Measurements from ENCODE around the gene MAST4. TPM values are rescaled to one million over a fixed set of nuclear protein-coding genes. Genes with fewer than 3 reads are reported as not detected.

MAST4 gene
- total RNA-seq, 2 donors from 2014 or later: 36.8 to 45.7 TPM

DNA sequence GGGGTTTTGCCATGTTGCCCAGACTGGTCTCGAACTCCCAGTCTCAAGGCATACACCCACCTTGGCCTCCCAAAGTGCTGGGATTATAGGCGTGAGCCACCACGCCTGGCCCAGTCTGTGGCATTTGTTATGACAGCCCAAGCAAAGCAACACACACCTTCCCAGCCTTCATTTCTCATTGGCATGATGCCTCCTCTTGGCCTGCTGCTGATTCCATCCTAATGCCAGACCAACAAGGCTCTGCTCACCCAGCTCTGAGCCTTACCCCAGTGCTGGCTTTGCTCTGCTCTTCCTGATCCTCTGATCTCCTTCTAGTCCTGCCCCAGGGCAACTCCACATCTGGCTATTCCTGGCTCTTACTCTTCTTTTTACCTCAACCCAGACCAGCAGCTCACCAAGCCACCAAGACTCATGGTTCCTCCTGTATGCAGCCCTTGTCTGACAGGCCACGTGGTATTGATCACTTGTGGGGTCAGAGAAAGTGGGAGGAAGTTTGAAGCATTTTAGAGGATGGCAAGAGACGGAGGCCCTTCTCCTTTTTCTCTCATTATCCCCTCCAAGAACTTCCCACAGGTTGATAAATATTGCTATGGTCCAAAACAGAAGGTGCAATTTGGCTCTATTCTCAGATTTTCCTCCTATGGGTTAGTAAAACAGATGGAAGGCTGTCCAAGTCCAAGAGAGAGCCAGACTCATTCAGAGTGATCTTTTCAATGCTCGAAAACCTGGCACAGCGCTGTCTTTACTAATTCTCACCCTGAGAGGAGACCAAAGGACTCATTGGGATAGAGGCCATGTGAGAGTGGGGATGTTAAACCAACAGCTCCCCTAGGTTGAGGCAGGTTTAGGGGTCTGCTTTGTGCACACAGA is 599.4 kb downstream of the MAST4 start:
- TF ChIP-seq POLR2AphosphoS5 (IDR thresholded peaks at IDR 0.05): no peak
- H3K4me3 ChIP-seq: no peak overlapping the region
- H3K27me3 ChIP-seq (replicated peaks; ENCODE audit: insufficient read depth): no peaks in the 10 kb centered on the region
- no peak overlapping the region for H3K27ac ChIP-seq
- no peaks in the 10 kb centered on the region for H3K9me3 ChIP-seq
- intact Hi-C loops (cut with DNase I): no loop called here
- H3K4me1 ChIP-seq (replicated peaks): no peaks in the 10 kb centered on the region
- no peaks in the 10 kb centered on the region for H3K36me3 ChIP-seq
- DNase-seq (ENCODE audit: low spot score): no peak
- 92% methylated on average over 7 of the region's 7 CpGs for WGBS

DNA sequence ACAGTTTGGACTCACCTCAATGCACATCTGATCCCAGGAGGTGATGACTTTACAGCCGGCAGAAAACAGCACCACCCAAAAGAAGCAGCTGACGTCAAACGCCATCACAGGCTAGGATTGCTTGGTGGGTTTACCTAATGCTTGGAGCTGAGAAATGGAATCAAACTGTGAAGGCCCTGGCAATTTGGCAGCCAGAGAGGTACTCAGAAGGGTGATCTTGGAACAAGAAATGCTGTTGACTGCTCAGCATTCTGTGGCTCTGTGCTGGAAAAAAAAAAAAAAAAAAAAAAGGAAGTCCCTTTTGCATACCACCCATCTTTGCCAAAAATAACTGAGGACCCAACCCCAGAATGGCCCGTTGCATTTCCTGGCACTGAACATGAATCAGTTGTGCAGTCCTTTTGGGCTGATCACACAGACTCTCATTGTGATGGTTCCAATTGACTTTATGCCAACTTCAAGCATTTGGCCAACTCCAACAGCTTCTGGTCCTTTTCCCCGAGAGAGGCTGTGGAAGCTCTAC is 600.4 kb downstream of the MAST4 start, which contains the start of gene CD180:
Gene CD180, minus strand, starts transcription at position 263 of the 523 bp plus-strand sequence. Its CDS starts 158 bp downstream, at position 105.
- no peaks in the 10 kb centered on the region for H3K9me3 ChIP-seq
- no peaks in the 10 kb centered on the region for H3K36me3 ChIP-seq
- H3K27ac ChIP-seq: no peak within 1 kb of the TSS
- TF ChIP-seq POLR2A (IDR thresholded peaks at IDR 0.05): no peak
- TF ChIP-seq, protein P1, sequence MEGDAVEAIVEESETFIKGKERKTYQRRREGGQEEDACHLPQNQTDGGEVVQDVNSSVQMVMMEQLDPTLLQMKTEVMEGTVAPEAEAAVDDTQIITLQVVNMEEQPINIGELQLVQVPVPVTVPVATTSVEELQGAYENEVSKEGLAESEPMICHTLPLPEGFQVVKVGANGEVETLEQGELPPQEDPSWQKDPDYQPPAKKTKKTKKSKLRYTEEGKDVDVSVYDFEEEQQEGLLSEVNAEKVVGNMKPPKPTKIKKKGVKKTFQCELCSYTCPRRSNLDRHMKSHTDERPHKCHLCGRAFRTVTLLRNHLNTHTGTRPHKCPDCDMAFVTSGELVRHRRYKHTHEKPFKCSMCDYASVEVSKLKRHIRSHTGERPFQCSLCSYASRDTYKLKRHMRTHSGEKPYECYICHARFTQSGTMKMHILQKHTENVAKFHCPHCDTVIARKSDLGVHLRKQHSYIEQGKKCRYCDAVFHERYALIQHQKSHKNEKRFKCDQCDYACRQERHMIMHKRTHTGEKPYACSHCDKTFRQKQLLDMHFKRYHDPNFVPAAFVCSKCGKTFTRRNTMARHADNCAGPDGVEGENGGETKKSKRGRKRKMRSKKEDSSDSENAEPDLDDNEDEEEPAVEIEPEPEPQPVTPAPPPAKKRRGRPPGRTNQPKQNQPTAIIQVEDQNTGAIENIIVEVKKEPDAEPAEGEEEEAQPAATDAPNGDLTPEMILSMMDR (IDR thresholded peaks at IDR 0.05): no peak
- no peak within 1 kb of the TSS for H3K4me3 ChIP-seq
- no peaks in the 10 kb centered on the region for H3K27me3 ChIP-seq (replicated peaks; ENCODE audit: insufficient read depth)
- WGBS: 50% methylated on average over 5 of the region's 5 CpGs
- intact Hi-C loops (cut with DNase I): no loop called here
- no peaks in the 10 kb centered on the region for H3K4me1 ChIP-seq (replicated peaks)
- no peak for DNase-seq (ENCODE audit: low spot score)

DNA sequence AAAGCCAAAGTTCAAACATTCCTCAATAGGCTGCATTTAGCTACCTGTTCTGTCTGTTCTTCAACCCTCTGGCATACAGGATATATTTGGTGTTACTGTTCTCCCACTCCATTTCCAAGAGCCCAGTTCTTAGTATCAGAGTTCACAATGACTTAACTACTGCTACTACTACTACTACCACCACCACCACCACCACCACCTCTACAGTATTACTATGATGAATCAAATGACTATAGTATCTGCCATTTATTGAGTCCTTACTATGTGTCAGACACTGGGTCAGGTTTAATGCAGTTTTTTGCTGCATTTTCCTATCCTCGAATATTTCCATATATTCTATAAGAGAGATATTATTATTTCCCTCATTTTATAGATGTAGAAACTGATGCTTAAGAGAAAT is 601.3 kb downstream of the MAST4 start:
- Histone ChIP-seq H3K4me1 (replicated peaks) (no peaks in the 10 kb centered on the region), H3K27ac (no peak overlapping the region), H3K27me3 (replicated peaks; ENCODE audit: insufficient read depth) (no peaks in the 10 kb centered on the region), H3K4me3 (no peak overlapping the region), H3K36me3 (no peaks in the 10 kb centered on the region), H3K9me3 (no peaks in the 10 kb centered on the region)
- 98% methylated on average over 1 of the region's 1 CpG for WGBS
- no peak for DNase-seq (ENCODE audit: low spot score)
- intact Hi-C loops (cut with DNase I): no loop called here
- TF ChIP-seq POLR2A (IDR thresholded peaks at IDR 0.05): no peak

DNA sequence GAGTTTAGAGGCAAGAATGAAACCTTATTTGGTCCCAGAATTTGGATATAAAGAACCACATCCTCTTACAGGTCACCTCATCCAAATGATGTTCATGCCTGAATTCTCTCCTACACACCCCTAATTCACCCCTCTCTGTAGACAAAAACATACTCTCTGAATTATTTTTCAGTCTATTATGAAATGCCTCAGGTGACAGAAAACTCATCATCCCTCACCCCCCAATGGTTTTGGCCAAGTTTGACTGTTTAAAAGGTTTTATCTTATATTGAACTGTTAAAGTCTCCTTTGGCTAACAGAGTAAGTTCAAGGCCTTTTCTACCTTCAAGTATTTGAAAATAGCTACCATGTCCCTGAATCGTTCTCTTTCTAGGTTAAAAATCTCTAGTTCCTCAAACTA is 602.7 kb downstream of the MAST4 start:
- intact Hi-C loops (cut with DNase I): no loop called here
- TF ChIP-seq, protein P1 (IDR thresholded peaks at IDR 0.05): no peak
- TF ChIP-seq POLR2A (IDR thresholded peaks at IDR 0.05): no peak
- no peak for TF ChIP-seq POLR2AphosphoS5 (IDR thresholded peaks at IDR 0.05)
- Histone ChIP-seq H3K27ac (no peak overlapping the region), H3K36me3 (no peaks in the 10 kb centered on the region), H3K9me3 (no peaks in the 10 kb centered on the region), H3K27me3 (replicated peaks; ENCODE audit: insufficient read depth) (no peaks in the 10 kb centered on the region), H3K4me3 (no peak overlapping the region), H3K4me1 (replicated peaks) (no peaks in the 10 kb centered on the region)
- 88% methylated on average over 1 of the region's 1 CpG for WGBS
- no peak for DNase-seq (ENCODE audit: low spot score)

- no peaks in the 10 kb centered on the region for H3K27me3 ChIP-seq (replicated peaks; ENCODE audit: insufficient read depth)
- intact Hi-C loops (cut with DNase I): loop anchor here (10.0 kb wide), 1 partner anchor 215 kb away; no protein-coding TSS in a partner anchor
- H3K36me3 ChIP-seq: no peaks in the 10 kb centered on the region
- no peaks in the 10 kb centered on the region for H3K4me1 ChIP-seq (replicated peaks)
- TF ChIP-seq POLR2A (IDR thresholded peaks at IDR 0.05): no peak
- TF ChIP-seq, protein P1 (IDR thresholded peaks at IDR 0.05): no peak
- no peak for TF ChIP-seq POLR2AphosphoS5 (IDR thresholded peaks at IDR 0.05)
- no peak overlapping the region for H3K27ac ChIP-seq
- H3K4me3 ChIP-seq: no peak overlapping the region
- H3K9me3 ChIP-seq: no peaks in the 10 kb centered on the region
- DNase-seq (ENCODE audit: low spot score): no peak
Measured at GRCh38 chr5:67199859-67200258, 603.7 kb downstream of the MAST4 start.
